Gastroesophageal sphincter (tissue), 4 donors: Measurements from ENCODE around the gene BATF. TPM values are rescaled to one million over a fixed set of nuclear protein-coding genes. Genes with fewer than 3 reads are reported as not detected.

ENCODE experiments used
- ATAC-seq: fragments of 150-250 bp; one replicate; pipeline ENCODE4 v1.9.1; 2016; ENCODE audit warnings: mild to moderate bottlenecking, moderate library complexity
- H3K27ac ChIP-seq, 4 donors: fragments of 200-600 bp; sonication (generic) in 3 of 4; 1 replicate in 3 of 4; 2 replicates in 1 of 4; pipeline ENCODE4 v1.5.1; 2016 to 2019
- H3K27me3 ChIP-seq: fragments of 200-600 bp; sonication (generic); one replicate; pipeline ENCODE4 v1.5.1; 2019
- H3K36me3 ChIP-seq, 2 donors: fragments of 200-600 bp; sonication (generic); one replicate each; pipeline ENCODE4 v1.5.1; 2019; ENCODE audit warnings: control low read depth in 1 of 2
- H3K4me1 ChIP-seq, 3 donors: fragments of 200-600 bp; sonication (generic); 1 replicate in 2 of 3; 2 replicates in 1 of 3; pipeline ENCODE4 v1.5.1; 2016 to 2019; ENCODE audit warnings: control low read depth in 2 of 3
- H3K4me3 ChIP-seq, 2 donors: fragments of 200-600 bp; sonication (generic); one replicate each; pipeline ENCODE4 v1.5.1; 2019; ENCODE audit warnings: mild to moderate bottlenecking in 1 of 2, moderate library complexity in 1 of 2
- H3K9me3 ChIP-seq, 3 donors: fragments of 200-600 bp; sonication (generic); one replicate each; pipeline ENCODE4 v1.5.1; 2017 to 2019; ENCODE audit warnings: control low read depth in 2 of 3
- CTCF ChIP-seq, 4 experiments: fragments of 200-600 bp in 2 of 4; fragments of 450-650 bp in 2 of 4; sonication (generic) in 1 of 4; IDR thresholded peaks; one replicate each; pipeline ENCODE4 v1.5.1; 2017 to 2019; ENCODE audit warnings: antibody characterized with exemption in 4 of 4, mild to moderate bottlenecking in 2 of 4, moderate library complexity in 2 of 4
- EP300 ChIP-seq: sonication (generic); formaldehyde crosslinking; IDR thresholded peaks from one replicate; pipeline ENCODE4 v1.6.1; 2017; ENCODE audit warnings: antibody characterized with exemption, mild to moderate bottlenecking
- POLR2A ChIP-seq, 2 donors: fragments of 450-650 bp; IDR thresholded peaks; one replicate each; pipeline ENCODE4 v1.6.1; 2017; ENCODE audit warnings: antibody characterized with exemption in 2 of 2, mild to moderate bottlenecking in 2 of 2, moderate library complexity in 1 of 2
- POLR2AphosphoS5 ChIP-seq: sonication (generic); formaldehyde crosslinking; IDR thresholded peaks from one replicate; pipeline ENCODE4 v1.6.1; 2017; ENCODE audit warnings: antibody characterized with exemption
- WGBS, 2 donors: methylation state at CpG; one replicate each; pipeline ENCODE4 v1.1.5; 2018; ENCODE audit warnings: low coverage in 1 of 2; 5-methylcytosine and 5-hydroxymethylcytosine counted together
- total RNA-seq, 4 donors: library from RNA; depleted of rRNA; stranded (reverse); fragments of >200 nt; gene quantifications; one replicate each; pipeline ENCODE4 v1.1.0, GENCODE V29; 2016

The BATF gene
- total RNA-seq, 4 donors from 2014 or later: 2.6 to 16.8 (median 3.2) TPM

GRCh38 chr14:75513911-75514672 lies 8.2 kb upstream of the BATF start:
- TF ChIP-seq POLR2AphosphoS5: no peak
- TF ChIP-seq CTCF (IDR thresholded peaks at IDR 0.05): no peak
- no peak for TF ChIP-seq EP300
- no peak for TF ChIP-seq POLR2A (IDR thresholded peaks at IDR 0.05)
- Histone ChIP-seq H3K4me3 (no peak overlapping the region), H3K27me3 (no peaks in the 10 kb centered on the region), H3K4me1 (peaks cover 0 to 8% (median 0%) of the 10 kb centered on the region in 3 donors), H3K9me3 (peaks cover 0 to 20% (median 0%) of the 10 kb centered on the region in 3 donors), H3K36me3 (no peaks in the 10 kb centered on the region), H3K27ac (no peak overlapping the region)
- WGBS, 2 donors: 75 to 80% methylated on average over 2 to 3 of the region's 12 CpGs
- no peak for ATAC-seq

- H3K27ac ChIP-seq: peak overlapping the region in 1 of 4 donors; percentile 34
- no peak for ATAC-seq
- H3K36me3 ChIP-seq: no peaks in the 10 kb centered on the region
- peaks cover 0 to 20% (median 0%) of the 10 kb centered on the region in 3 donors for H3K9me3 ChIP-seq
- peaks cover 0 to 8% (median 0%) of the 10 kb centered on the region in 3 donors for H3K4me1 ChIP-seq
- WGBS, 2 donors: 53 to 68% methylated on average over 6 to 8 of the region's 29 CpGs
- TF ChIP-seq CTCF (IDR thresholded peaks at IDR 0.05) (peak in 1 of 4 experiments; percentile 43), POLR2AphosphoS5 (no peak)
- no peaks in the 10 kb centered on the region for H3K27me3 ChIP-seq
- peak overlapping the region in 1 of 2 donors; percentile 44 for H3K4me3 ChIP-seq
Observed at GRCh38 chr14:75514673-75515628, 7.3 kb upstream of the BATF start.

GRCh38 chr14:75515629-75515996 lies 6.7 kb upstream of the BATF start:
- Histone ChIP-seq H3K4me3 (peak overlapping the region in 1 of 2 donors; percentile 44), H3K4me1 (peaks cover 0 to 8% (median 0%) of the 10 kb centered on the region in 3 donors), H3K9me3 (peaks cover 0 to 17% (median 0%) of the 10 kb centered on the region in 3 donors), H3K27me3 (no peaks in the 10 kb centered on the region), H3K27ac (no peak overlapping the region), H3K36me3 (no peaks in the 10 kb centered on the region)
- no peak for ATAC-seq
- 53% methylated on average over 2 of the region's 7 CpGs; no CpG with 5 or more reads in 1 of the 2 donors for WGBS, 2 donors
- TF ChIP-seq POLR2A (IDR thresholded peaks at IDR 0.05) (no peak), POLR2AphosphoS5 (no peak), EP300 (no peak), CTCF (IDR thresholded peaks at IDR 0.05) (no peak)

GRCh38 chr14:75518625-75519024 lies 3.6 kb upstream of the BATF start:
- H3K4me3 ChIP-seq: no peak overlapping the region
- no peaks in the 10 kb centered on the region for H3K36me3 ChIP-seq
- no peak for TF ChIP-seq POLR2AphosphoS5
- peaks cover 8% of the 10 kb centered on the region for H3K27me3 ChIP-seq
- ATAC-seq: no peak
- no peaks in the 10 kb centered on the region for H3K9me3 ChIP-seq
- no peak overlapping the region for H3K27ac ChIP-seq
- peaks cover 0 to 8% (median 0%) of the 10 kb centered on the region in 3 donors for H3K4me1 ChIP-seq
- WGBS, 2 donors: 45 to 66% methylated on average over 4 of the region's 4 CpGs

- Histone ChIP-seq H3K4me1 (peaks cover 0 to 13% (median 0%) of the 10 kb centered on the region in 3 donors), H3K9me3 (no peaks in the 10 kb centered on the region), H3K27ac (no peak overlapping the region), H3K4me3 (no peak overlapping the region), H3K36me3 (no peaks in the 10 kb centered on the region), H3K27me3 (peaks cover 14% of the 10 kb centered on the region)
- WGBS, 2 donors: 80 to 89% methylated on average over 4 of the region's 4 CpGs
- no peak for TF ChIP-seq CTCF (IDR thresholded peaks at IDR 0.05)
- TF ChIP-seq EP300: no peak
- no peak for TF ChIP-seq POLR2A (IDR thresholded peaks at IDR 0.05)
- TF ChIP-seq POLR2AphosphoS5: no peak
- no peak for ATAC-seq
Observed at GRCh38 chr14:75519394-75519793, 2.9 kb upstream of the BATF start.
